Epithelial cell of proximal tubule (primary cell): ENCODE results near the gene SBF1. TPM values are rescaled to one million over a fixed set of nuclear protein-coding genes. Genes with fewer than 3 reads are reported as not detected.
"Not testable (repeated sequence)": the region's sequence is repeated elsewhere in the genome, so short reads cannot be mapped to it uniquely, and the experiment has no call there.

Experiments used
- DNase-seq: peaks from one replicate; pipeline ENCODE4 v3.0.0-alpha.2; 2011; ENCODE audit warnings: low read depth
- H3K4me3 ChIP-seq: 2 replicates; pipeline ENCODE4 v1.5.1; 2011; ENCODE audit warnings: low read depth, mild to moderate bottlenecking, low read length
- total RNA-seq: library from RNA; depleted of rRNA; stranded (reverse); fragments of >200 nt; gene quantifications from 2 replicates; pipeline ENCODE4 v1.2.3, GENCODE V29; 2015
- TF ChIP-seq, protein P1 (sequence below): conservative IDR thresholded peaks from 2 replicates; pipeline ENCODE4 v1.5.1; 2012; ENCODE audit warnings: low read depth, mild to moderate bottlenecking, low read length

Gene SBF1
- total RNA-seq, 1 donor from 2014 or later = 56.6 TPM

GRCh38 chr22:50434849-50435248 is 40.0 kb downstream of the SBF1 start:
- TF ChIP-seq, protein P1, sequence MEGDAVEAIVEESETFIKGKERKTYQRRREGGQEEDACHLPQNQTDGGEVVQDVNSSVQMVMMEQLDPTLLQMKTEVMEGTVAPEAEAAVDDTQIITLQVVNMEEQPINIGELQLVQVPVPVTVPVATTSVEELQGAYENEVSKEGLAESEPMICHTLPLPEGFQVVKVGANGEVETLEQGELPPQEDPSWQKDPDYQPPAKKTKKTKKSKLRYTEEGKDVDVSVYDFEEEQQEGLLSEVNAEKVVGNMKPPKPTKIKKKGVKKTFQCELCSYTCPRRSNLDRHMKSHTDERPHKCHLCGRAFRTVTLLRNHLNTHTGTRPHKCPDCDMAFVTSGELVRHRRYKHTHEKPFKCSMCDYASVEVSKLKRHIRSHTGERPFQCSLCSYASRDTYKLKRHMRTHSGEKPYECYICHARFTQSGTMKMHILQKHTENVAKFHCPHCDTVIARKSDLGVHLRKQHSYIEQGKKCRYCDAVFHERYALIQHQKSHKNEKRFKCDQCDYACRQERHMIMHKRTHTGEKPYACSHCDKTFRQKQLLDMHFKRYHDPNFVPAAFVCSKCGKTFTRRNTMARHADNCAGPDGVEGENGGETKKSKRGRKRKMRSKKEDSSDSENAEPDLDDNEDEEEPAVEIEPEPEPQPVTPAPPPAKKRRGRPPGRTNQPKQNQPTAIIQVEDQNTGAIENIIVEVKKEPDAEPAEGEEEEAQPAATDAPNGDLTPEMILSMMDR = no peak
- no peak overlapping the region for H3K4me3 ChIP-seq
- no peak for DNase-seq

DNA sequence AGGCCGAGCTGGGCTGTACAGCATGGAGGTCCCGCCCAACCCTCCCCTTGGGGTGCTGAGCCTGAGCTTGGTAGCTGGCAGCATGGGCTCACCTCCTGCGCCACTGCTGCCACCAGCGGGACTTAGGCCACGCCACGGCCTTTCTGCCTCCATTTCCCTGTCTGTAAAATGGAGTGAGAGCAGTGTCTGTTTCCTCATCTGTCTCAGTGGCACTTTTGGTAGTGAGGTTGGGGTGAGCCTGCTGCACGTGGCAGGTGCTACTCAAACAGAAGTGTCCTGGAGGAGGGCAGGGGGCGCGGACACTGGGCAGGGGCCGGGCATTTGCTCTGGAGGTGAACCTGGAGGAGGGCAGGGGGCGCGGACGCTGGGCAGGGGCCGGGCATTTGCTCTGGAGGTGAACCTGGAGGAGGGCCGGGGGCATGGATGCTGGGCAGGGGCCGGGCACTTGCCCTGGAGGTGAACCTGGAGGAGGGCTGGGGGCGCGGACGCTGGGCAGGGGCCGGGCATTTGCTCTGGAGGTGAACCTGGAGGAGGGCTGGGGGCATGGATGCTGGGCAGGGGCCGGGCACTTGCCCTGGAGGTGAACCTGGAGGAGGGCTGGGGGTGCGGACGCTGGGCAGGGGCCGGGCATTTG is 41.8 kb downstream of the SBF1 start:
- not testable (repeated sequence) for H3K4me3 ChIP-seq, DNase-seq

- DNase-seq = no peak
- H3K4me3 ChIP-seq = no peak overlapping the region
- TF ChIP-seq, protein P1 = no peak
Measured at GRCh38 chr22:50432131-50432876, 42.5 kb downstream of the SBF1 start.

GRCh38 chr22:50425179-50425916 is 49.5 kb downstream of the SBF1 start:
- no peak for DNase-seq
- no peak overlapping the region for H3K4me3 ChIP-seq
- TF ChIP-seq, protein P1 = no peak

DNA sequence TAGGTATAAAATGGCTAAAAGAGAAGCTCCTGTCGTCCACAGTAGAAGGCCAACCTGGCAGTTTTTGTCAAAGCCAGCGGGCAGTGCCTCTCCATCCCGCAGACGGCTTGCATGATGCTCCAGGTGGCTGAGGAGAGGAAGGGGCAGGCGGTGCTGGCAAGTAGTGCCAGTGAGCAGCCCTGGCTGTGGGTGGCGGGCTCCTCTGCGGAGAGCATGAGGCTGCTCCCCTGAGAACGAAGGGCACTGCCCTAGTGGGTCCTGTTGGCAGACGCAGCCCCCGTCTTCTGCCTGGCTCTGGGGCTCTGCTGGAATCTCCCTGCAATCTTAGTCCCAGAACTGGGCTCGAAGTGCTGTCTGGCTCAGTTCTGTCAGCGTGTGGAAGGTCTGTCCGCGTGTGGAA is 50.9 kb downstream of the SBF1 start:
- no peak for DNase-seq
- TF ChIP-seq, protein P1 = no peak
- no peak overlapping the region for H3K4me3 ChIP-seq

DNA sequence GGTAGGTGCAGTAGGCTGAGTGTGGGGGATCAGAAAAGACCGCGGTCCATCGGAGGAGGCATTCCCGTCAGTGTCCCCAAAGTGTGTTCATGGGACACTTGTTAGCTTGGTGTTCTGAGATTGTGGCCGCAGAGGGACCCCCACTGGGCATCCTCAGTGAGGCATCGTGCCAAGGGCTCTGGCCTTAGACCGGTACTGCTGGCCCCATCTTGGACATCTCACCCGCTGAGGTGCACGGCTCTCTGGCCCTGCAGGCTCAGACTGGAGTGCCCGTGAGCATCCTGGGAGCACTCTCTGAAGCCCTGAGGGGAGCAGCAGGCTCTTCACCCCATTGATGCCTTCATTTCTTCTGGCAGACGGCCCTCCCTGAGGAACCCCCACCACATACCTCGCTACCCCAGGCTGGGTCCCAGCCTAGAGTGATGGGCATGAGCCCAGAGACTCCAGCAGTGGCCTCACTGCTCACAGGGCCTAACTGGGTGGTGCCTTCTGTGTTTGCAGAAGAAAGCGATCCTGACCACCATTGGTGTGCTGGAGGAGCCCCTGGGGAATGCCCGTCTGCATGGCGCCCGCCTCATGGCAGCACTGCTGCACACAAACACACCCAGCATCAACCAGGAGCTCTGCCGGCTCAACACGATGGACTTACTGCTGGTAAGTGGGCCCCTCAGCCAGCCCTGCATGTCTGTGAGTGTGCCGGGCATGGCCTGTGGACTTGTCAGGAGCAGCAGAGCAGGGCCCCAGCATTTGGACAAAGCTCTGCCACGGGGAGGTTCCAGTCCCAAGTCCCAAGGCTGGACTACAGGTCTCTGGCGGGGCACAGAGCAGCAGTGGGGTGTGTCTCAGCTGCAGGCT is 51.6 kb downstream of the SBF1 start:
- no peak overlapping the region for H3K4me3 ChIP-seq
- TF ChIP-seq, protein P1 = no peak
- no peak for DNase-seq
